ENCODE data around the gene CYFIP2.
"Not testable (repeated sequence)": the region's sequence is repeated elsewhere in the genome, so short reads cannot be mapped to it uniquely, and the experiment has no call there.

CYFIP2 gene

GRCh38 chr5:157415838-157416237 is 149.9 kb downstream of the CYFIP2 start:
- FAIRE-seq, result no peak

- not testable (repeated sequence) for FAIRE-seq
Observed at GRCh38 chr5:157419521-157419920, 153.6 kb downstream of the CYFIP2 start.

- not testable (repeated sequence) for FAIRE-seq
Observed at GRCh38 chr5:157429920-157430319, 164.0 kb downstream of the CYFIP2 start.

- peak; percentile 17 for FAIRE-seq
Observed at GRCh38 chr5:157431544-157432200, 165.7 kb downstream of the CYFIP2 start.

- FAIRE-seq, result no peak
Observed at GRCh38 chr5:157434096-157434495, 168.2 kb downstream of the CYFIP2 start.

- no peak for FAIRE-seq
Observed at GRCh38 chr5:157443041-157443549, 177.2 kb downstream of the CYFIP2 start.

GRCh38 chr5:157444224-157444623 is 178.3 kb downstream of the CYFIP2 start:
- no peak for FAIRE-seq
